K562 (cell line): ENCODE measurements around the gene AMTN. TPM values are rescaled to one million over a fixed set of nuclear protein-coding genes. Genes with fewer than 3 reads are reported as not detected.

ENCODE experiments used
- ATAC-seq: fragments of 200-7000 bp; cut with Tn5 transposase; 3 replicates; pipeline ENCODE4 v1.9.1; 2020; ENCODE audit warnings: moderate library complexity
- BruUV-seq: library from RNA; stranded (reverse); fragments of 400-500 nt; replicated peaks from 2 replicates; lab custom pipeline; 2021; lab: Mats Ljungman, UMichigan
- CTCF ChIA-PET: fragments of 300-600 bp; formaldehyde crosslinking; extraction: SDS; loops from one replicate; lab custom pipeline; 2021; ENCODE audit warnings: low intra/inter-chr PET ratio; lab: Yijun Ruan, JAX
- POLR2A ChIA-PET: fragments of 300-600, 350-650 bp; sonication (Branson Sonifier 250); formaldehyde crosslinking; extraction: SDS; loops from one replicate; lab custom pipeline; 2021; ENCODE audit warnings: antibody characterized with exemption, inconsistent platforms; lab: Yijun Ruan, JAX
- DNase-seq, 4 experiments: peaks; one replicate each; pipeline versions ENCODE4 v3.0.0 to v3.0.0-alpha.2; 2011 to 2018; ENCODE audit warnings: low spot score in 3 of 4, mixed read lengths in 3 of 4; ENCODE audit errors: extremely low read depth in 1 of 4
- FAIRE-seq: peaks from 2 replicates; lab custom pipeline; 2011; peaks lifted over from hg19 to GRCh38; lab: Jason Lieb, UNC
- H2AFZ ChIP-seq: 2 replicates; pipeline ENCODE4 v1.6.0; 2011; ENCODE audit warnings: low read depth, low read length, control low read depth, inconsistent platforms
- H3K27ac ChIP-seq: fragments of 200-600 bp; 3 replicates; pipeline ENCODE4 v1.8.0; 2011; ENCODE audit warnings: low read depth, mild to moderate bottlenecking, control low read depth, inconsistent platforms, low read length, moderate library complexity, mixed read lengths; ENCODE audit errors: extremely low read depth
- H3K27me3 ChIP-seq, 2 experiments: fragments of 300-600 bp in 1 of 2; 2 replicates in 1 of 2; 3 replicates in 1 of 2; pipeline versions ENCODE4 v1.6.0 to v1.8.0; 2011; ENCODE audit warnings: inconsistent platforms in 2 of 2, low read length in 2 of 2, mild to moderate bottlenecking in 1 of 2, mixed read lengths in 1 of 2, moderate library complexity in 1 of 2; ENCODE audit not compliant: control insufficient read depth in 2 of 2, insufficient read depth in 2 of 2
- H3K36me3 ChIP-seq: fragments of 300-600 bp; 3 replicates; pipeline ENCODE4 v1.8.0; 2011; ENCODE audit warnings: mild to moderate bottlenecking, low read length, inconsistent platforms; ENCODE audit not compliant: control insufficient read depth, insufficient read depth
- H3K4me1 ChIP-seq, 2 experiments: fragments of 200-600 bp in 1 of 2; replicated peaks in 1 of 2; 2 replicates in 1 of 2; 3 replicates in 1 of 2; pipeline versions ENCODE4 v1.5.1 to v1.8.0; 2011; ENCODE audit warnings: inconsistent platforms in 2 of 2, low read length in 2 of 2, mild to moderate bottlenecking in 1 of 2, mixed read lengths in 1 of 2, moderate library complexity in 1 of 2; ENCODE audit not compliant: control insufficient read depth in 2 of 2, insufficient read depth in 2 of 2
- H3K4me2 ChIP-seq: 2 replicates; pipeline ENCODE4 v1.6.1; 2011; ENCODE audit warnings: low read length, control low read depth, inconsistent platforms, mixed read lengths; ENCODE audit not compliant: insufficient read depth
- H3K4me3 ChIP-seq: fragments of 200-600 bp; sonication (generic), shearing (Covaris generic); 2 replicates; pipeline ENCODE4 v1.5.1; 2016; ENCODE audit warnings: control low read depth, inconsistent platforms
- H3K79me2 ChIP-seq: fragments of 200-600 bp; 3 replicates; pipeline ENCODE4 v1.8.0; 2011; ENCODE audit warnings: low read length, inconsistent platforms; ENCODE audit not compliant: control insufficient read depth, insufficient read depth
- H3K9ac ChIP-seq, 2 experiments: 2 replicates each; pipeline versions ENCODE4 v1.6.0 to v1.6.1; 2011; ENCODE audit warnings: low read depth in 2 of 2, low read length in 2 of 2, control low read depth in 1 of 2, inconsistent platforms in 1 of 2, mild to moderate bottlenecking in 1 of 2, mixed read lengths in 1 of 2; ENCODE audit not compliant: insufficient read depth in 1 of 2
- H3K9me1 ChIP-seq: one replicate; pipeline ENCODE4 v1.6.0; 2011; ENCODE audit warnings: inconsistent platforms, mild to moderate bottlenecking, low read length, moderate library complexity; ENCODE audit not compliant: control insufficient read depth, insufficient read depth
- H3K9me3 ChIP-seq: replicated peaks from 2 replicates; pipeline ENCODE4 v1.5.1; 2011; ENCODE audit warnings: low read depth, low read length, inconsistent platforms; ENCODE audit not compliant: control insufficient read depth, insufficient read depth
- H4K20me1 ChIP-seq: replicated peaks from 2 replicates; pipeline ENCODE4 v1.6.1; 2011; ENCODE audit warnings: low read length, inconsistent platforms, mixed read lengths; ENCODE audit not compliant: control insufficient read depth, insufficient read depth
- ETV5 ChIP-seq: sonication (generic); formaldehyde crosslinking; IDR thresholded peaks from 2 replicates; pipeline ENCODE4 v1.4.0; 2020; ENCODE audit warnings: low read depth, mild to moderate bottlenecking, missing genetic modification reagents
- FOXK1 ChIP-seq: sonication (generic); formaldehyde crosslinking; IDR thresholded peaks from 2 replicates; pipeline ENCODE4 v1.8.0; 2022; ENCODE audit warnings: missing genetic modification reagents, mild to moderate bottlenecking, borderline replicate concordance
- GATAD2A ChIP-seq: fragments of 450-650 bp; IDR thresholded peaks from 2 replicates; pipeline ENCODE4 v1.6.1; 2017
- GTF2F1 ChIP-seq: IDR thresholded peaks from 2 replicates; pipeline ENCODE4 v1.6.1; 2011; ENCODE audit warnings: low read depth, low read length, improper control_type of control experiment
- HDAC2 ChIP-seq: fragments of 450-650 bp; IDR thresholded peaks from 2 replicates; pipeline ENCODE4 v1.6.1; 2016; ENCODE audit warnings: mild to moderate bottlenecking
- HMGN3 ChIP-seq: IDR thresholded peaks from 2 replicates; pipeline ENCODE4 v1.6.1; 2011; ENCODE audit warnings: borderline replicate concordance, low read depth, mild to moderate bottlenecking, mixed read lengths, low read length; ENCODE audit not compliant: insufficient read length; ENCODE audit errors: extremely low read depth
- ZC3H11A ChIP-seq: IDR thresholded peaks from 2 replicates; pipeline ENCODE4 v1.6.1; 2012; ENCODE audit warnings: low read depth, low read length, improper control_type of control experiment
- ZNF165 ChIP-seq: fragments of 250-450 bp; sonication (Bioruptor Pico); IDR thresholded peaks from 2 replicates; pipeline ENCODE4 v1.4.0; 2020; ENCODE audit warnings: borderline replicate concordance
- ZNF3 ChIP-seq: fragments of 250-450 bp; sonication (Bioruptor Pico); IDR thresholded peaks from 2 replicates; pipeline ENCODE4 v1.5.0; 2021; ENCODE audit warnings: mild to moderate bottlenecking, moderate library complexity
- ZNF354B ChIP-seq: fragments of 250-450 bp; sonication (Bioruptor Pico); IDR thresholded peaks from 2 replicates; pipeline ENCODE4 v1.4.0; 2020
- ZNF780A ChIP-seq: fragments of 250-450 bp; sonication (Bioruptor Pico); IDR thresholded peaks from 2 replicates; pipeline ENCODE4 v1.5.0; 2021; ENCODE audit warnings: mild to moderate bottlenecking
- in situ Hi-C: fragments of 300-500 bp; cut with MboI; formaldehyde crosslinking; loops from 4 replicates; pipeline ENCODE4 v1.15.0; 2018; ENCODE audit warnings: inconsistent platforms, mixed read lengths
- intact Hi-C: fragments of 100-400 bp; cut with micrococcal nuclease; formaldehyde crosslinking; loops from 2 replicates; pipeline ENCODE4 v1.14.2; 2022
- polyA plus RNA-seq, 8 experiments: library from polyadenylated mRNA; depleted of rRNA in 4 of 8; stranded (reverse) in 5 of 8; unstranded in 3 of 8; fragments of >200 nt; fragmentation: Nextera tagmentation in 2 of 8; fragmentation: Illumina TruSeq in 1 of 8; extraction: Ambion mirVana in 2 of 8; extraction: Trizol in 1 of 8; gene quantifications; 2 replicates each; pipeline versions ENCODE4 v1.2.1 to v1.2.3, GENCODE V29; 2011 to 2014; ENCODE audit warnings: inconsistent platforms in 1 of 8, missing spikeins in 1 of 8
- total RNA-seq, 7 experiments: library from RNA; depleted of rRNA in 6 of 7; stranded (reverse); fragments of >200 nt in 6 of 7; fragmentation: Illumina TruSeq in 2 of 7; extraction: Trizol in 2 of 7; gene quantifications; 2 replicates each; pipeline versions ENCODE4 v1.2.1 to v1.2.3, GENCODE V29; 2011 to 2021; ENCODE audit warnings: low replicate concordance in 1 of 7
- TF ChIP-seq, protein P1 (sequence below): sonication (generic); formaldehyde crosslinking; IDR thresholded peaks from 2 replicates; pipeline ENCODE4 v1.8.0; 2022; ENCODE audit warnings: mild to moderate bottlenecking, low read depth, missing genetic modification reagents
- TF ChIP-seq, protein P2 (sequence below): fragments of 200-800 bp; sonication (Bioruptor generic); IDR thresholded peaks from 2 replicates; pipeline ENCODE4 v1.6.1; 2017; ENCODE audit warnings: missing genetic modification characterization, missing compliant biosample characterization
- TF ChIP-seq, protein P3 (sequence below): fragments of 450-650 bp; formaldehyde crosslinking; IDR thresholded peaks from 2 replicates; pipeline ENCODE4 v1.4.0; 2022; ENCODE audit warnings: missing genetic modification characterization
- TF ChIP-seq, protein P4 (sequence below), 2 experiments: fragments of 450-650 bp in 1 of 2; sonication (generic) in 1 of 2; formaldehyde crosslinking in 1 of 2; IDR thresholded peaks in 1 of 2; conservative IDR thresholded peaks in 1 of 2; 2 replicates each; pipeline versions ENCODE4 v1.6.1 to v1.8.1; 2016 to 2023; ENCODE audit warnings: mild to moderate bottlenecking in 2 of 2, moderate library complexity in 2 of 2, inconsistent platforms in 1 of 2, missing genetic modification reagents in 1 of 2
- TF ChIP-seq, protein P5 (sequence below): IDR thresholded peaks from 2 replicates; pipeline ENCODE4 v1.6.1; 2012; ENCODE audit warnings: low read depth, low read length, improper control_type of control experiment, borderline replicate concordance

AMTN gene
- total and polyA plus RNA-seq, 9 of the 15 experiments (the other 6 are each of a cell fraction or from before 2014, with no cell fraction given): not detected

DNA sequence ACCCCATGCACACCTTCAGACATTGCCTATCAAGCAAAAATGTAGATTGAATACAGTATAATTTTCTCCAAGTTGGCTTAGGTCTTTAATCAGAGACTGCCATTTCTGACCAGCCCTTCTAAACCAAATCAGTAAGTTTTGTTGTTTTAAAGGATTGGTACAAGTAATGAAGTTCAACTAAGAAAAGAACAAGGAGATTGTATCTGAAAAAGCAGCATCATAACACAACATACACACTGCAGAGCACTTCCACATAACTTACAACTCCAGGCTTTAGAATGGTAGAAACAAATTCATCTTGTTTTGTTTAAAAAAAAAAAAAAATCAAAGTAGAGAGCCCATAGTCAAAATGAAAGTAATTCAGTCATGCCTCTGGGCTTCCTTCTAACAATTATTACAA, 57.6 kb downstream of the AMTN start:
- Histone ChIP-seq H3K36me3 (no peaks in the 10 kb centered on the region), H3K9me3 (no peaks in the 10 kb centered on the region), H3K9ac (no peak overlapping the region), H3K4me1 (no peaks in the 10 kb centered on the region), H3K9me1 (no peaks in the 10 kb centered on the region)
- FAIRE-seq: no peak
- CTCF ChIA-PET: no interaction called here
- TF ChIP-seq, protein P1, sequence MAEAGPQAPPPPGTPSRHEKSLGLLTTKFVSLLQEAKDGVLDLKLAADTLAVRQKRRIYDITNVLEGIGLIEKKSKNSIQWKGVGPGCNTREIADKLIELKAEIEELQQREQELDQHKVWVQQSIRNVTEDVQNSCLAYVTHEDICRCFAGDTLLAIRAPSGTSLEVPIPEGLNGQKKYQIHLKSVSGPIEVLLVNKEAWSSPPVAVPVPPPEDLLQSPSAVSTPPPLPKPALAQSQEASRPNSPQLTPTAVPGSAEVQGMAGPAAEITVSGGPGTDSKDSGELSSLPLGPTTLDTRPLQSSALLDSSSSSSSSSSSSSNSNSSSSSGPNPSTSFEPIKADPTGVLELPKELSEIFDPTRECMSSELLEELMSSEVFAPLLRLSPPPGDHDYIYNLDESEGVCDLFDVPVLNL (CRISPR knock-in tag): no peak
- TF ChIP-seq ETV5: no peak
- TF ChIP-seq ZNF3 (CRISPR knock-in tag): no peak
- TF ChIP-seq ZC3H11A: no peak
- TF ChIP-seq, protein P2, sequence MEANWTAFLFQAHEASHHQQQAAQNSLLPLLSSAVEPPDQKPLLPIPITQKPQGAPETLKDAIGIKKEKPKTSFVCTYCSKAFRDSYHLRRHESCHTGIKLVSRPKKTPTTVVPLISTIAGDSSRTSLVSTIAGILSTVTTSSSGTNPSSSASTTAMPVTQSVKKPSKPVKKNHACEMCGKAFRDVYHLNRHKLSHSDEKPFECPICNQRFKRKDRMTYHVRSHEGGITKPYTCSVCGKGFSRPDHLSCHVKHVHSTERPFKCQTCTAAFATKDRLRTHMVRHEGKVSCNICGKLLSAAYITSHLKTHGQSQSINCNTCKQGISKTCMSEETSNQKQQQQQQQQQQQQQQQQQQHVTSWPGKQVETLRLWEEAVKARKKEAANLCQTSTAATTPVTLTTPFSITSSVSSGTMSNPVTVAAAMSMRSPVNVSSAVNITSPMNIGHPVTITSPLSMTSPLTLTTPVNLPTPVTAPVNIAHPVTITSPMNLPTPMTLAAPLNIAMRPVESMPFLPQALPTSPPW (CRISPR knock-in tag): no peak
- TF ChIP-seq HMGN3: no peak
- TF ChIP-seq, protein P3, sequence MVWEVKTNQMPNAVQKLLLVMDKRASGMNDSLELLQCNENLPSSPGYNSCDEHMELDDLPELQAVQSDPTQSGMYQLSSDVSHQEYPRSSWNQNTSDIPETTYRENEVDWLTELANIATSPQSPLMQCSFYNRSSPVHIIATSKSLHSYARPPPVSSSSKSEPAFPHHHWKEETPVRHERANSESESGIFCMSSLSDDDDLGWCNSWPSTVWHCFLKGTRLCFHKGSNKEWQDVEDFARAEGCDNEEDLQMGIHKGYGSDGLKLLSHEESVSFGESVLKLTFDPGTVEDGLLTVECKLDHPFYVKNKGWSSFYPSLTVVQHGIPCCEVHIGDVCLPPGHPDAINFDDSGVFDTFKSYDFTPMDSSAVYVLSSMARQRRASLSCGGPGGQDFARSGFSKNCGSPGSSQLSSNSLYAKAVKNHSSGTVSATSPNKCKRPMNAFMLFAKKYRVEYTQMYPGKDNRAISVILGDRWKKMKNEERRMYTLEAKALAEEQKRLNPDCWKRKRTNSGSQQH: no peak
- TF ChIP-seq ZNF165 (CRISPR knock-in tag): no peak
- TF ChIP-seq, protein P4, sequence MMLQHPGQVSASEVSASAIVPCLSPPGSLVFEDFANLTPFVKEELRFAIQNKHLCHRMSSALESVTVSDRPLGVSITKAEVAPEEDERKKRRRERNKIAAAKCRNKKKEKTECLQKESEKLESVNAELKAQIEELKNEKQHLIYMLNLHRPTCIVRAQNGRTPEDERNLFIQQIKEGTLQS (IDR thresholded peaks at IDR 0.05): no peak
- TF ChIP-seq, protein P4 (CRISPR knock-in tag; conservative IDR thresholded peaks at IDR 0.05): no peak
- TF ChIP-seq, protein P5, sequence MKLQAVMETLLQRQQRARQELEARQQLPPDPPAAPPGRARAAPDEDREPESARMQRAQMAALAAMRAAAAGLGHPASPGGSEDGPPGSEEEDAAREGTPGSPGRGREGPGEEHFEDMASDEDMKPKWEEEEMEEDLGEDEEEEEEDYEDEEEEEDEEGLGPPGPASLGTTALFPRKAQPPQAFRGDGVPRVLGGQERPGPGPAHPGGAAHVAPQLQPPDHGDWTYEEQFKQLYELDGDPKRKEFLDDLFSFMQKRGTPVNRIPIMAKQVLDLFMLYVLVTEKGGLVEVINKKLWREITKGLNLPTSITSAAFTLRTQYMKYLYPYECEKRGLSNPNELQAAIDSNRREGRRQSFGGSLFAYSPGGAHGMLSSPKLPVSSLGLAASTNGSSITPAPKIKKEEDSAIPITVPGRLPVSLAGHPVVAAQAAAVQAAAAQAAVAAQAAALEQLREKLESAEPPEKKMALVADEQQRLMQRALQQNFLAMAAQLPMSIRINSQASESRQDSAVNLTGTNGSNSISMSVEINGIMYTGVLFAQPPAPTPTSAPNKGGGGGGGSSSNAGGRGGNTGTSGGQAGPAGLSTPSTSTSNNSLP: no peak
- no peak for TF ChIP-seq ZNF780A
- TF ChIP-seq FOXK1 (CRISPR knock-in tag): no peak
- TF ChIP-seq ZNF354B (CRISPR knock-in tag): no peak
- no peak for TF ChIP-seq GTF2F1
- TF ChIP-seq HDAC2: no peak
- no peak for TF ChIP-seq GATAD2A
- TF ChIP-seq, all 486 proteins: peak for 0
- Histone ChIP-seq H3K27me3 (no peaks in the 10 kb centered on the region), H3K4me2 (no peak overlapping the region), H2AFZ (no peak overlapping the region), H4K20me1 (no peaks in the 10 kb centered on the region), H3K27ac (no peak overlapping the region), H3K79me2 (no peaks in the 10 kb centered on the region), H3K4me3 (no peak overlapping the region)
- DNase-seq: no peak
- in situ Hi-C loops: no loop called here
- intact Hi-C loops: no loop called here
- no TSS peak for BruUV-seq
- ATAC-seq: no peak
- POLR2A ChIA-PET: no interaction called here
